ENCODE data around the gene TRIM65.

GRCh38 chr17:75921596-75921995 is 24.8 kb upstream of the TRIM65 start:
- TF ChIP-seq POLR2A (IDR thresholded peaks at IDR 0.05) (no peak), CTCF (IDR thresholded peaks at IDR 0.05) (no peak), POLR2AphosphoS5 (IDR thresholded peaks at IDR 0.05) (no peak)
